K562 (cell line): Measurements from ENCODE around the gene TFEC. TPM values are rescaled to one million over a fixed set of nuclear protein-coding genes. Genes with fewer than 3 reads are reported as not detected.

Experiments
- ATAC-seq: fragments of 200-7000 bp; cut with Tn5 transposase; 3 replicates; pipeline ENCODE4 v1.9.1; 2020; ENCODE audit warnings: moderate library complexity
- BruUV-seq: library from RNA; stranded (reverse); fragments of 400-500 nt; replicated peaks from 2 replicates; lab custom pipeline; 2021; lab: Mats Ljungman, UMichigan
- CTCF ChIA-PET: fragments of 300-600 bp; formaldehyde crosslinking; extraction: SDS; loops from one replicate; lab custom pipeline; 2021; ENCODE audit warnings: low intra/inter-chr PET ratio; lab: Yijun Ruan, JAX
- POLR2A ChIA-PET: fragments of 300-600, 350-650 bp; sonication (Branson Sonifier 250); formaldehyde crosslinking; extraction: SDS; loops from one replicate; lab custom pipeline; 2021; ENCODE audit warnings: antibody characterized with exemption, inconsistent platforms; lab: Yijun Ruan, JAX
- DNase-seq, 4 experiments: peaks; one replicate each; pipeline versions ENCODE4 v3.0.0 to v3.0.0-alpha.2; 2011 to 2018; ENCODE audit warnings: low spot score in 3 of 4, mixed read lengths in 3 of 4; ENCODE audit errors: extremely low read depth in 1 of 4
- FAIRE-seq: peaks from 2 replicates; lab custom pipeline; 2011; peaks lifted over from hg19 to GRCh38; lab: Jason Lieb, UNC
- H2AFZ ChIP-seq: 2 replicates; pipeline ENCODE4 v1.6.0; 2011; ENCODE audit warnings: low read depth, low read length, control low read depth, inconsistent platforms
- H3K27ac ChIP-seq: fragments of 200-600 bp; 3 replicates; pipeline ENCODE4 v1.8.0; 2011; ENCODE audit warnings: low read depth, mild to moderate bottlenecking, control low read depth, inconsistent platforms, low read length, moderate library complexity, mixed read lengths; ENCODE audit errors: extremely low read depth
- H3K27me3 ChIP-seq, 2 experiments: fragments of 300-600 bp in 1 of 2; 2 replicates in 1 of 2; 3 replicates in 1 of 2; pipeline versions ENCODE4 v1.6.0 to v1.8.0; 2011; ENCODE audit warnings: inconsistent platforms in 2 of 2, low read length in 2 of 2, mild to moderate bottlenecking in 1 of 2, mixed read lengths in 1 of 2, moderate library complexity in 1 of 2; ENCODE audit not compliant: control insufficient read depth in 2 of 2, insufficient read depth in 2 of 2
- H3K36me3 ChIP-seq: fragments of 300-600 bp; 3 replicates; pipeline ENCODE4 v1.8.0; 2011; ENCODE audit warnings: mild to moderate bottlenecking, low read length, inconsistent platforms; ENCODE audit not compliant: control insufficient read depth, insufficient read depth
- H3K4me1 ChIP-seq, 2 experiments: fragments of 200-600 bp in 1 of 2; replicated peaks in 1 of 2; 2 replicates in 1 of 2; 3 replicates in 1 of 2; pipeline versions ENCODE4 v1.5.1 to v1.8.0; 2011; ENCODE audit warnings: inconsistent platforms in 2 of 2, low read length in 2 of 2, mild to moderate bottlenecking in 1 of 2, mixed read lengths in 1 of 2, moderate library complexity in 1 of 2; ENCODE audit not compliant: control insufficient read depth in 2 of 2, insufficient read depth in 2 of 2
- H3K4me2 ChIP-seq: 2 replicates; pipeline ENCODE4 v1.6.1; 2011; ENCODE audit warnings: low read length, control low read depth, inconsistent platforms, mixed read lengths; ENCODE audit not compliant: insufficient read depth
- H3K4me3 ChIP-seq: fragments of 200-600 bp; sonication (generic), shearing (Covaris generic); 2 replicates; pipeline ENCODE4 v1.5.1; 2016; ENCODE audit warnings: control low read depth, inconsistent platforms
- H3K79me2 ChIP-seq: fragments of 200-600 bp; 3 replicates; pipeline ENCODE4 v1.8.0; 2011; ENCODE audit warnings: low read length, inconsistent platforms; ENCODE audit not compliant: control insufficient read depth, insufficient read depth
- H3K9ac ChIP-seq, 2 experiments: 2 replicates each; pipeline versions ENCODE4 v1.6.0 to v1.6.1; 2011; ENCODE audit warnings: low read depth in 2 of 2, low read length in 2 of 2, control low read depth in 1 of 2, inconsistent platforms in 1 of 2, mild to moderate bottlenecking in 1 of 2, mixed read lengths in 1 of 2; ENCODE audit not compliant: insufficient read depth in 1 of 2
- H3K9me1 ChIP-seq: one replicate; pipeline ENCODE4 v1.6.0; 2011; ENCODE audit warnings: inconsistent platforms, mild to moderate bottlenecking, low read length, moderate library complexity; ENCODE audit not compliant: control insufficient read depth, insufficient read depth
- H3K9me3 ChIP-seq: replicated peaks from 2 replicates; pipeline ENCODE4 v1.5.1; 2011; ENCODE audit warnings: low read depth, low read length, inconsistent platforms; ENCODE audit not compliant: control insufficient read depth, insufficient read depth
- H4K20me1 ChIP-seq: replicated peaks from 2 replicates; pipeline ENCODE4 v1.6.1; 2011; ENCODE audit warnings: low read length, inconsistent platforms, mixed read lengths; ENCODE audit not compliant: control insufficient read depth, insufficient read depth
- ARID2 ChIP-seq: fragments of 450-650 bp; IDR thresholded peaks from 2 replicates; pipeline ENCODE4 v1.6.1; 2017; ENCODE audit warnings: antibody characterized with exemption, mild to moderate bottlenecking
- ARNT ChIP-seq, 2 experiments: fragments of 450-650 bp; IDR thresholded peaks; 2 replicates each; pipeline ENCODE4 v1.6.1; 2016; ENCODE audit warnings: mild to moderate bottlenecking in 1 of 2
- CBFA2T2 ChIP-seq: fragments of 450-650 bp; conservative IDR thresholded peaks from 2 replicates; pipeline ENCODE4 v1.6.1; 2017; ENCODE audit warnings: mild to moderate bottlenecking
- CCAR2 ChIP-seq: fragments of 200-400 bp; formaldehyde crosslinking; IDR thresholded peaks from 2 replicates; pipeline ENCODE4 v1.6.1; 2017; ENCODE audit warnings: mild to moderate bottlenecking, low read depth, low read length
- CXXC5 ChIP-seq: fragments of 250-450 bp; sonication (Bioruptor Pico); IDR thresholded peaks from 2 replicates; pipeline ENCODE4 v1.8.0; 2022; ENCODE audit warnings: inconsistent platforms, mild to moderate bottlenecking, moderate library complexity
- DMBX1 ChIP-seq: fragments of 250-450 bp; sonication (Bioruptor Pico); IDR thresholded peaks from 2 replicates; pipeline ENCODE4 v1.8.0; 2022; ENCODE audit warnings: inconsistent platforms, mild to moderate bottlenecking, moderate library complexity, borderline replicate concordance
- ELF4 ChIP-seq: fragments of 450-650 bp; formaldehyde crosslinking; IDR thresholded peaks from 2 replicates; pipeline ENCODE4 v1.4.0; 2022; ENCODE audit warnings: missing genetic modification characterization
- ETV6 ChIP-seq, 3 experiments: fragments of 150-350 bp in 1 of 3; sonication (generic) in 1 of 3; formaldehyde crosslinking in 1 of 3; IDR thresholded peaks; 2 replicates each; pipeline versions ENCODE4 v1.6.1 to v1.8.0; 2014 to 2022; ENCODE audit warnings: borderline replicate concordance in 2 of 3, low read depth in 2 of 3, antibody characterized with exemption in 1 of 3, low read length in 1 of 3, mild to moderate bottlenecking in 1 of 3, missing genetic modification reagents in 1 of 3
- GABPB2 ChIP-seq: fragments of 250-450 bp; sonication (Bioruptor Pico); conservative IDR thresholded peaks from 2 replicates; pipeline ENCODE4 v1.5.1; 2021; ENCODE audit warnings: mild to moderate bottlenecking
- GMEB1 ChIP-seq: fragments of 250-450 bp; sonication (Bioruptor Pico); IDR thresholded peaks from 2 replicates; pipeline ENCODE4 v1.4.0; 2020; ENCODE audit warnings: mild to moderate bottlenecking
- KAT2B ChIP-seq: IDR thresholded peaks from one replicate; pipeline ENCODE4 v1.6.1; 2012; ENCODE audit warnings: low read depth, mild to moderate bottlenecking, control low read depth, inconsistent platforms, low read length, moderate library complexity
- MCM7 ChIP-seq, 2 experiments: fragments of 450-650 bp; IDR thresholded peaks; 2 replicates each; pipeline ENCODE4 v1.6.1; 2016 to 2018
- TARDBP ChIP-seq: fragments of 450-650 bp; IDR thresholded peaks from 2 replicates; pipeline ENCODE4 v1.6.1; 2016
- ZFP1 ChIP-seq: fragments of 450-650 bp; formaldehyde crosslinking; IDR thresholded peaks from 2 replicates; pipeline ENCODE4 v1.4.0; 2020; ENCODE audit warnings: mild to moderate bottlenecking, mixed read lengths
- ZNF668 ChIP-seq: fragments of 250-450 bp; sonication (Bioruptor Pico); IDR thresholded peaks from 2 replicates; pipeline ENCODE4 v1.8.0; 2022; ENCODE audit warnings: mild to moderate bottlenecking, inconsistent platforms
- WGBS: fragments of 100-300 bp; shearing (Covaris generic); methylation state at CpG from one replicate; pipeline ENCODE4 v1.1.6; 2016; ENCODE audit warnings: low coverage, mixed read lengths; ENCODE audit not compliant: insufficient coverage; ENCODE audit errors: missing lambda C conversion rate; 5-methylcytosine and 5-hydroxymethylcytosine counted together
- in situ Hi-C: fragments of 300-500 bp; cut with MboI; formaldehyde crosslinking; loops from 4 replicates; pipeline ENCODE4 v1.15.0; 2018; ENCODE audit warnings: inconsistent platforms, mixed read lengths
- intact Hi-C: fragments of 100-400 bp; cut with micrococcal nuclease; formaldehyde crosslinking; loops from 2 replicates; pipeline ENCODE4 v1.14.2; 2022
- polyA plus RNA-seq, 8 experiments: library from polyadenylated mRNA; depleted of rRNA in 4 of 8; stranded (reverse) in 5 of 8; unstranded in 3 of 8; fragments of >200 nt; fragmentation: Nextera tagmentation in 2 of 8; fragmentation: Illumina TruSeq in 1 of 8; extraction: Ambion mirVana in 2 of 8; extraction: Trizol in 1 of 8; gene quantifications; 2 replicates each; pipeline versions ENCODE4 v1.2.1 to v1.2.3, GENCODE V29; 2011 to 2014; ENCODE audit warnings: inconsistent platforms in 1 of 8, missing spikeins in 1 of 8
- total RNA-seq, 7 experiments: library from RNA; depleted of rRNA in 6 of 7; stranded (reverse); fragments of >200 nt in 6 of 7; fragmentation: Illumina TruSeq in 2 of 7; extraction: Trizol in 2 of 7; gene quantifications; 2 replicates each; pipeline versions ENCODE4 v1.2.1 to v1.2.3, GENCODE V29; 2011 to 2021; ENCODE audit warnings: low replicate concordance in 1 of 7

The TFEC gene
- total and polyA plus RNA-seq, 9 of the 15 experiments (the other 6 are each of a cell fraction or from before 2014, with no cell fraction given), result 0.01 TPM; not detected in 8

GRCh38 chr7:115888981-115889668 is 141.4 kb downstream of the TFEC start:
- H3K27me3 ChIP-seq, result no peaks in the 10 kb centered on the region
- WGBS, result 0% methylated on average over 11 of the region's 11 CpGs
- ChIA-PET POLR2A (no interaction called here), CTCF (no interaction called here)
- no peak for FAIRE-seq
- H3K9me1 ChIP-seq, result no peaks in the 10 kb centered on the region
- H2AFZ ChIP-seq, result no peak overlapping the region
- intact Hi-C loops, result loop anchor here (10.0 kb wide), 1 partner anchor 236 kb away; no protein-coding TSS in a partner anchor
- DNase-seq, result no peak
- in situ Hi-C loops, result no loop called here
- H3K4me3 ChIP-seq, result no peak overlapping the region
- no peaks in the 10 kb centered on the region for H3K36me3 ChIP-seq
- no TSS peak for BruUV-seq
- H3K9ac ChIP-seq, result no peak overlapping the region
- no peak for TF ChIP-seq ELF4 (CRISPR knock-in tag)
- TF ChIP-seq CXXC5 (CRISPR knock-in tag), result no peak
- no peak for TF ChIP-seq DMBX1 (CRISPR knock-in tag)
- no peak for TF ChIP-seq ARID2
- TF ChIP-seq KAT2B, result no peak
- no peak for TF ChIP-seq MCM7 (IDR thresholded peaks at IDR 0.05)
- no peak for TF ChIP-seq GABPB2 (CRISPR knock-in tag)
- TF ChIP-seq CBFA2T2, result no peak
- TF ChIP-seq TARDBP, result no peak
- TF ChIP-seq ZNF668, result no peak
- TF ChIP-seq ARNT (IDR thresholded peaks at IDR 0.05), result no peak
- no peak for TF ChIP-seq ZFP1 (CRISPR knock-in tag)
- TF ChIP-seq GMEB1 (CRISPR knock-in tag), result no peak
- TF ChIP-seq ETV6 (IDR thresholded peaks at IDR 0.05; ENCODE audit: borderline replicate concordance in 1 of 2, low read depth in 2 of 2, low read length in 1 of 2), result no peak
- no peak for TF ChIP-seq ETV6 (CRISPR knock-in tag; IDR thresholded peaks at IDR 0.05; ENCODE audit: borderline replicate concordance)
- no peak for TF ChIP-seq CCAR2
- TF ChIP-seq, all 486 proteins: peak for 0
- Histone ChIP-seq H3K9me3 (peaks cover 1% of the 10 kb centered on the region; the same call in 1 of the 2 replicates), H3K79me2 (no peaks in the 10 kb centered on the region), H4K20me1 (no peaks in the 10 kb centered on the region), H3K27ac (no peak overlapping the region), H3K4me1 (no peaks in the 10 kb centered on the region), H3K4me2 (no peak overlapping the region)
- ATAC-seq, result no peak
